ENCODE data around the gene TLL1. TPM values are rescaled to one million over a fixed set of nuclear protein-coding genes. Genes with fewer than 3 reads are reported as not detected.

TLL1 gene
- total and polyA plus RNA-seq, 2 experiments from 2014 or later, result 0.18 to 2.4 TPM

GRCh38 chr4:165953181-165953580 lies 80.1 kb downstream of the TLL1 start:
- H3K27ac Mint-ChIP-seq, result no peak overlapping the region
- peaks cover 13% of the 10 kb centered on the region; the same call in 2 of the 3 replicates for H3K36me3 Mint-ChIP-seq (ENCODE audit: low read depth)
- ATAC-seq, result no peak
- Histone ChIP-seq H4K20me1 (replicated peaks; ENCODE audit: insufficient read depth) (no peaks in the 10 kb centered on the region), H3K9me2 (ENCODE audit: insufficient read depth) (no peaks in the 10 kb centered on the region; the same call in 1 of the 2 replicates), H3K79me2 (replicated peaks; ENCODE audit: insufficient read depth) (no peaks in the 10 kb centered on the region), H3K4me1 (ENCODE audit: insufficient read depth) (no peaks in the 10 kb centered on the region), H3K4me3 (no peak overlapping the region), H3K27me3 (ENCODE audit: insufficient read depth) (no peaks in the 10 kb centered on the region), H3K27ac (ENCODE audit: low read depth) (no peak overlapping the region), H3K4me2 (no peak overlapping the region), H3K36me3 (ENCODE audit: insufficient read depth) (no peaks in the 10 kb centered on the region), H2AFZ (no peak overlapping the region), H3F3A (replicated peaks; ENCODE audit: low read depth) (no peaks in the 10 kb centered on the region)
- DNase-seq (ENCODE audit: low spot score), result no peak
- no peak overlapping the region for H3K4me3 Mint-ChIP-seq
- peaks cover 28% of the 10 kb centered on the region for H3K9me3 Mint-ChIP-seq
- TF ChIP-seq JUNB (IDR thresholded peaks at IDR 0.05; ENCODE audit: unreplicated experiment) (no peak), CREB1 (CRISPR knock-in tag; IDR thresholded peaks at IDR 0.05; ENCODE audit: low read depth) (no peak)
- no peaks in the 10 kb centered on the region for H3K4me1 Mint-ChIP-seq
- peaks cover 5% of the 10 kb centered on the region for H3K27me3 Mint-ChIP-seq (ENCODE audit: insufficient read depth, low read depth, poor library complexity)

GRCh38 chr4:165963621-165964020 lies 90.6 kb downstream of the TLL1 start:
- H3K4me2 ChIP-seq, result no peak overlapping the region
- no peak overlapping the region for H3K4me3 ChIP-seq
- H3K9me3 Mint-ChIP-seq, result peaks cover 37% of the 10 kb centered on the region
- no peaks in the 10 kb centered on the region for H3K79me2 ChIP-seq (replicated peaks; ENCODE audit: insufficient read depth)
- no peaks in the 10 kb centered on the region for H3F3A ChIP-seq (replicated peaks; ENCODE audit: low read depth)
- no peaks in the 10 kb centered on the region; the same call in 1 of the 2 replicates for H3K9me2 ChIP-seq (ENCODE audit: insufficient read depth)
- H2AFZ ChIP-seq, result no peak overlapping the region
- H3K4me1 Mint-ChIP-seq, result no peaks in the 10 kb centered on the region
- no peak overlapping the region for H3K4me3 Mint-ChIP-seq
- no peak overlapping the region for H3K27ac ChIP-seq (ENCODE audit: low read depth)
- no peaks in the 10 kb centered on the region for H3K27me3 ChIP-seq (ENCODE audit: insufficient read depth)
- ATAC-seq, result no peak
- no peaks in the 10 kb centered on the region for H4K20me1 ChIP-seq (replicated peaks; ENCODE audit: insufficient read depth)
- no peak for DNase-seq (ENCODE audit: low spot score)
- H3K36me3 Mint-ChIP-seq (ENCODE audit: low read depth), result peaks cover 24% of the 10 kb centered on the region; the same call in 2 of the 3 replicates
- H3K4me1 ChIP-seq (ENCODE audit: insufficient read depth), result no peaks in the 10 kb centered on the region
- 0 out of 2 replicates have a peak, but pooled peaks cover 3% of the 10 kb centered on the region for H3K36me3 ChIP-seq (ENCODE audit: insufficient read depth)
- no peak overlapping the region for H3K27ac Mint-ChIP-seq
- peaks cover 4% of the 10 kb centered on the region for H3K27me3 Mint-ChIP-seq (ENCODE audit: insufficient read depth, low read depth, poor library complexity)
- TF ChIP-seq STAT1 (IDR thresholded peaks at IDR 0.05; ENCODE audit: unreplicated experiment) (no peak), JUNB (IDR thresholded peaks at IDR 0.05; ENCODE audit: unreplicated experiment) (no peak), EZH2 (IDR thresholded peaks at IDR 0.05; ENCODE audit: low read depth, unreplicated experiment) (no peak), ZNF114 (CRISPR knock-in tag; IDR thresholded peaks at IDR 0.05) (no peak), EZH2phosphoT487 (IDR thresholded peaks at IDR 0.05; ENCODE audit: unreplicated experiment) (no peak), NANOG (IDR thresholded peaks at IDR 0.05; ENCODE audit: borderline replicate concordance) (no peak), POLR2AphosphoS5 (IDR thresholded peaks at IDR 0.05; ENCODE audit: low read depth) (no peak)
- TF ChIP-seq, protein P1, sequence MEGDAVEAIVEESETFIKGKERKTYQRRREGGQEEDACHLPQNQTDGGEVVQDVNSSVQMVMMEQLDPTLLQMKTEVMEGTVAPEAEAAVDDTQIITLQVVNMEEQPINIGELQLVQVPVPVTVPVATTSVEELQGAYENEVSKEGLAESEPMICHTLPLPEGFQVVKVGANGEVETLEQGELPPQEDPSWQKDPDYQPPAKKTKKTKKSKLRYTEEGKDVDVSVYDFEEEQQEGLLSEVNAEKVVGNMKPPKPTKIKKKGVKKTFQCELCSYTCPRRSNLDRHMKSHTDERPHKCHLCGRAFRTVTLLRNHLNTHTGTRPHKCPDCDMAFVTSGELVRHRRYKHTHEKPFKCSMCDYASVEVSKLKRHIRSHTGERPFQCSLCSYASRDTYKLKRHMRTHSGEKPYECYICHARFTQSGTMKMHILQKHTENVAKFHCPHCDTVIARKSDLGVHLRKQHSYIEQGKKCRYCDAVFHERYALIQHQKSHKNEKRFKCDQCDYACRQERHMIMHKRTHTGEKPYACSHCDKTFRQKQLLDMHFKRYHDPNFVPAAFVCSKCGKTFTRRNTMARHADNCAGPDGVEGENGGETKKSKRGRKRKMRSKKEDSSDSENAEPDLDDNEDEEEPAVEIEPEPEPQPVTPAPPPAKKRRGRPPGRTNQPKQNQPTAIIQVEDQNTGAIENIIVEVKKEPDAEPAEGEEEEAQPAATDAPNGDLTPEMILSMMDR (conservative IDR thresholded peaks at IDR 0.05; ENCODE audit: low read depth in 2 of 2), result no peak
- TF ChIP-seq, protein P2, sequence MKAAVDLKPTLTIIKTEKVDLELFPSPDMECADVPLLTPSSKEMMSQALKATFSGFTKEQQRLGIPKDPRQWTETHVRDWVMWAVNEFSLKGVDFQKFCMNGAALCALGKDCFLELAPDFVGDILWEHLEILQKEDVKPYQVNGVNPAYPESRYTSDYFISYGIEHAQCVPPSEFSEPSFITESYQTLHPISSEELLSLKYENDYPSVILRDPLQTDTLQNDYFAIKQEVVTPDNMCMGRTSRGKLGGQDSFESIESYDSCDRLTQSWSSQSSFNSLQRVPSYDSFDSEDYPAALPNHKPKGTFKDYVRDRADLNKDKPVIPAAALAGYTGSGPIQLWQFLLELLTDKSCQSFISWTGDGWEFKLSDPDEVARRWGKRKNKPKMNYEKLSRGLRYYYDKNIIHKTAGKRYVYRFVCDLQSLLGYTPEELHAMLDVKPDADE (IDR thresholded peaks at IDR 0.05), result no peak
- TF ChIP-seq, protein P3, sequence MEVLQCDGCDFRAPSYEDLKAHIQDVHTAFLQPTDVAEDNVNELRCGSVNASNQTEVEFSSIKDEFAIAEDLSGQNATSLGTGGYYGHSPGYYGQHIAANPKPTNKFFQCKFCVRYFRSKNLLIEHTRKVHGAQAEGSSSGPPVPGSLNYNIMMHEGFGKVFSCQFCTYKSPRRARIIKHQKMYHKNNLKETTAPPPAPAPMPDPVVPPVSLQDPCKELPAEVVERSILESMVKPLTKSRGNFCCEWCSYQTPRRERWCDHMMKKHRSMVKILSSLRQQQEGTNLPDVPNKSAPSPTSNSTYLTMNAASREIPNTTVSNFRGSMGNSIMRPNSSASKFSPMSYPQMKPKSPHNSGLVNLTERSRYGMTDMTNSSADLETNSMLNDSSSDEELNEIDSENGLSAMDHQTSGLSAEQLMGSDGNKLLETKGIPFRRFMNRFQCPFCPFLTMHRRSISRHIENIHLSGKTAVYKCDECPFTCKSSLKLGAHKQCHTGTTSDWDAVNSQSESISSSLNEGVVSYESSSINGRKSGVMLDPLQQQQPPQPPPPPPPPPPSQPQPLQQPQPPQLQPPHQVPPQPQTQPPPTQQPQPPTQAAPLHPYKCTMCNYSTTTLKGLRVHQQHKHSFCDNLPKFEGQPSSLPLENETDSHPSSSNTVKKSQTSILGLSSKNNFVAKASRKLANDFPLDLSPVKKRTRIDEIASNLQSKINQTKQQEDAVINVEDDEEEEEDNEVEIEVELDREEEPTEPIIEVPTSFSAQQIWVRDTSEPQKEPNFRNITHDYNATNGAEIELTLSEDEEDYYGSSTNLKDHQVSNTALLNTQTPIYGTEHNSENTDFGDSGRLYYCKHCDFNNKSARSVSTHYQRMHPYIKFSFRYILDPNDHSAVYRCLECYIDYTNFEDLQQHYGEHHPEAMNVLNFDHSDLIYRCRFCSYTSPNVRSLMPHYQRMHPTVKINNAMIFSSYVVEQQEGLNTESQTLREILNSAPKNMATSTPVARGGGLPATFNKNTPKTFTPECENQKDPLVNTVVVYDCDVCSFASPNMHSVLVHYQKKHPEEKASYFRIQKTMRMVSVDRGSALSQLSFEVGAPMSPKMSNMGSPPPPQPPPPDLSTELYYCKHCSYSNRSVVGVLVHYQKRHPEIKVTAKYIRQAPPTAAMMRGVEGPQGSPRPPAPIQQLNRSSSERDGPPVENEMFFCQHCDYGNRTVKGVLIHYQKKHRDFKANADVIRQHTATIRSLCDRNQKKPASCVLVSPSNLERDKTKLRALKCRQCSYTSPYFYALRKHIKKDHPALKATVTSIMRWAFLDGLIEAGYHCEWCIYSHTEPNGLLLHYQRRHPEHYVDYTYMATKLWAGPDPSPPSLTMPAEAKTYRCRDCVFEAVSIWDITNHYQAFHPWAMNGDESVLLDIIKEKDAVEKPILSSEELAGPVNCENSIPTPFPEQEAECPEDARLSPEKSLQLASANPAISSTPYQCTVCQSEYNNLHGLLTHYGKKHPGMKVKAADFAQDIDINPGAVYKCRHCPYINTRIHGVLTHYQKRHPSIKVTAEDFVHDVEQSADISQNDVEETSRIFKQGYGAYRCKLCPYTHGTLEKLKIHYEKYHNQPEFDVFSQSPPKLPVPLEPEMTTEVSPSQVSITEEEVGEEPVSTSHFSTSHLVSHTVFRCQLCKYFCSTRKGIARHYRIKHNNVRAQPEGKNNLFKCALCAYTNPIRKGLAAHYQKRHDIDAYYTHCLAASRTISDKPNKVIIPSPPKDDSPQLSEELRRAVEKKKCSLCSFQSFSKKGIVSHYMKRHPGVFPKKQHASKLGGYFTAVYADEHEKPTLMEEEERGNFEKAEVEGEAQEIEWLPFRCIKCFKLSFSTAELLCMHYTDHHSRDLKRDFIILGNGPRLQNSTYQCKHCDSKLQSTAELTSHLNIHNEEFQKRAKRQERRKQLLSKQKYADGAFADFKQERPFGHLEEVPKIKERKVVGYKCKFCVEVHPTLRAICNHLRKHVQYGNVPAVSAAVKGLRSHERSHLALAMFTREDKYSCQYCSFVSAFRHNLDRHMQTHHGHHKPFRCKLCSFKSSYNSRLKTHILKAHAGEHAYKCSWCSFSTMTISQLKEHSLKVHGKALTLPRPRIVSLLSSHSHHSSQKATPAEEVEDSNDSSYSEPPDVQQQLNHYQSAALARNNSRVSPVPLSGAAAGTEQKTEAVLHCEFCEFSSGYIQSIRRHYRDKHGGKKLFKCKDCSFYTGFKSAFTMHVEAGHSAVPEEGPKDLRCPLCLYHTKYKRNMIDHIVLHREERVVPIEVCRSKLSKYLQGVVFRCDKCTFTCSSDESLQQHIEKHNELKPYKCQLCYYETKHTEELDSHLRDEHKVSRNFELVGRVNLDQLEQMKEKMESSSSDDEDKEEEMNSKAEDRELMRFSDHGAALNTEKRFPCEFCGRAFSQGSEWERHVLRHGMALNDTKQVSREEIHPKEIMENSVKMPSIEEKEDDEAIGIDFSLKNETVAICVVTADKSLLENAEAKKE (CRISPR knock-in tag; IDR thresholded peaks at IDR 0.05), result no peak

Data from GM23338 (cell line).